CD1c-positive myeloid dendritic cell (primary cell): ENCODE results near the gene DEPDC5.

Source experiments
- DNase-seq: peaks from one replicate; pipeline ENCODE4 v3.0.0-alpha.2; 2016; ENCODE audit errors: extremely low spot score

DEPDC5 gene

DNA sequence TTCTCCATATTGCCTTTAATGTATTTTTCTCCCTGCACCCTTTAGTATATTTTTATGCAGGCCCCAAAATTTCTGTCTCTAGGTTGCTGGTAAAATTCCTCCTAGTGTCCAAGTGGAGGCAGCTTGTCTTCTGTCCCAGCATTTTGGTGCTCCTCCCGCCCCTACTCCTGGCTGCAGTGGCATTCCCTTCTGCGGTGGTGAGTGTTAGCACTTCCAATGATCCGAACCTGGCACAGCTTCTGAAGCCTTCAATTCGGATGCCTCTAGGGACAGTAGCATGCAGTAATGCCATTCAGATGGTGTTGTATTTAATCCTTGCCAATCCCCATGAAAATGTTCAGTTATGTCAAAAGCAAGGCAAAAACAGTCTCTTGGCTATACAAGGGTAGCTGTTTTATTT lies 196.4 kb downstream of the DEPDC5 start:
- DNase-seq, result no peak

- no peak for DNase-seq
These were observed 197.6 kb downstream of the DEPDC5 start for GRCh38 chr22:31951194-31952093.

DNA sequence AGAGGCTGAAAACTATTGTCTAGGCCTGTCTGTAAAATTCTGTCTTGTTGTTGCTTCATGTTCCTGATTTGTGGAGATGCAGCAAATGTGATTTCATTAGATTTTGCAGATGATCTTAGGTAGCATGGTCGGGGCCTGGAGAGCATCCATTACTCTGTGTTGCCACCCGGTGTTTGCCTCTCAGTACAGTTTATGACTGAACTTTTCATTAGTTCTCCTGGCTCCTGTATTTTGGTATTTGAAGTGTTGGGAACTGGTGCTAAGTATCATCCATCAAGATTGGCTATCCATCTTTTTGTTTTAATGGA lies 198.2 kb downstream of the DEPDC5 start:
- DNase-seq, result no peak

DNA sequence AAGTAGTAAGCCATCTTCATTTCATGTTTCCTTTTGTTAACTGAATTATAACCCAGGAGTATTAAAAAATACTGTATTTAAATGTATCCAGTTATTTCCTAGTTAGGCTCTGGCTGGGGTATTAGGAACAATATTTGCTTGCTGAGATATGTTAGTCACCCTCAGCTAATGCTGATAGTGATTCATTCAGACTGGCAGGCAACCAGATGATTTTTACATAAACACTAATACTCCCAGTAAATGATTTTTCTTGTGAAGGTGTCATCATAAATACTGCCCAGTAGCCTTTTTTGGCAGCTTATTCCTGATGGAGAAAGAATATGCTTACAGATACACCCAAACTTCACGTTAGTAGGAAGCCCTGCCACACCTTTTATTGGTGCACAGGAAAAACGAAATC lies 198.7 kb downstream of the DEPDC5 start:
- no peak for DNase-seq

DNA sequence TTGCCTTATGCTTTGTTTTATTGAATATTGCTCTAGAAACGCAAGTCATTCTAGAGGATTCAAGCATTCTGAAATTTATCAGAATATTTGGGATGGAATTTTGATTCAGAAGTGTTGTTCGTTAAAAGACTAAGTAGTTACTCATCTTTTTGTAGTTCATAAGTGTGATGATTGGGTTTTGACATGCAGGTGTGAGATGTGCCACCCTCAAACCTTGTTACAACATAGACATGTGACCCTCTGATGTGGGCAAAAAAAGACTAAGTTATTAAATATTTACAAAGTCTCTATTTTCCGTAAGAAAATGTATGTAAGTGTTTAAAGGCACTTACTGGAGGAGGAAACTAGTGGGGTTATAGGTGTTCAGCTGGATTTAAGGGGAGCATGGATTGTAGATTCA lies 199.4 kb downstream of the DEPDC5 start:
- no peak for DNase-seq

GRCh38 chr22:31954535-31955523 lies 201.0 kb downstream of the DEPDC5 start:
- no peak for DNase-seq

- DNase-seq, result no peak
These were observed 202.5 kb downstream of the DEPDC5 start for GRCh38 chr22:31956360-31956759.
